ENCODE measurements around the gene HDAC6.
A peak's percentile ranks its signal among the peaks of the same experiment; 100 is the strongest.

HDAC6 gene

DNA sequence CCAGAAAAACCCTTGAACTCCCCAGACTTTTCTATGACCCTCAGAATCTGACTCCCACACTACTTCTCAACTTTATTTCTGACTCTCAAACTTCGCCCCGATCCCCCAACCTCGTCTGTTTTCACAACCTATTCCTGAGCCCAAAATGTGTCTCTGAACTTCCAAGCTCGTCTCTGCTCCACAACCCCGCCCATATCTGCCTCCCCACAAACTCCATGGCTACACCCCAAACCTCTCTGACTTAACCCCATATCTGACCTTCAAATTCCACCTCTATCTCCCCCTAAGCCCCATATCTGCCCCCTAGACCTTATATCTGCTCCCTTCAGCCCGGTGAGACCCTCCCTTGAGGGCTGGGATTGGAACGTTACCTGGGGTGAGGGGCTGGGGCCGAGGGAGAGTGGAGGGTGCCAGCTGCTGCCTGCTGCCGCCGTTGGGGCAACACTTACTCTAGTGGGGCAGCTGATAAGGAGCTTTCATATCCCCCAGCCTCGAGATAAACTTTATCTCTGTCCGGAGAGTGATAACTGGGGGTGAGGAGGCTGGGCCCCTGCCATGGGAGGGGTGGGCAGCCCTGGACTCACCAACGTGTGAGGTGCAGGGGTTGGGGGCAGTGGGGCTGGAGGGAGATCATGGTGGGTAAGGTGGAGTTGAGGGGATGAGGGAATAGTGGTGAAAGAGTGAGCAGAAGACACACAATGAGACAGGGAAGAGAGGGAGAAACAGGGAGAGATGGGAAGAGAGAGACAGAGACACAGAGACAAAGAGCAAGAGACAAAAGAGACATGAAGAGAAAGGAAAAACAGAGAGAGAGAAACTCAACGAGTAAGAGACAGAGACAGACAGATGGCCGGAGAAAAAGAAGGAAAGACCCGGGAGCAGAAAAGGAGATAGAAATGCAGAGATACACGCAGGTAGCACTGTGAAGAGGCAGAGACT lies 14.1 kb upstream of the HDAC6 start:
- POLR2A ChIA-PET = no interaction called here
- no peaks in the 10 kb centered on the region for H3K4me1 ChIP-seq (ENCODE audit: control insufficient read depth, insufficient read depth, low read length)
- no peak overlapping the region for H3K27ac ChIP-seq (ENCODE audit: extremely low read depth, low read depth, low read length)
- H3K9me3 ChIP-seq (ENCODE audit: control insufficient read depth, insufficient read depth, low read depth, low read length) = no peaks in the 10 kb centered on the region
- no peak overlapping the region for H3K4me3 ChIP-seq (ENCODE audit: low read depth, low read length)
- CTCF ChIA-PET = interaction anchor here (0.7 kb wide), 1 partner anchor 18 kb away, joined by 6 read pairs; no protein-coding TSS in a partner anchor
- TF ChIP-seq ZNF341 (tag by site-specific recombination; IDR thresholded peaks at IDR 0.05; ENCODE audit: low read depth) = no peak
- no peak for TF ChIP-seq SETDB1 (IDR thresholded peaks at IDR 0.05; ENCODE audit: insufficient read length, low read length)
- TF ChIP-seq ZBTB8A (tag by site-specific recombination; IDR thresholded peaks at IDR 0.05) = no peak
- TF ChIP-seq KLF10 (tag by site-specific recombination; IDR thresholded peaks at IDR 0.05) = no peak
- TF ChIP-seq ZNF239 (tag by site-specific recombination; IDR thresholded peaks at IDR 0.05) = no peak
- TF ChIP-seq, protein P1, sequence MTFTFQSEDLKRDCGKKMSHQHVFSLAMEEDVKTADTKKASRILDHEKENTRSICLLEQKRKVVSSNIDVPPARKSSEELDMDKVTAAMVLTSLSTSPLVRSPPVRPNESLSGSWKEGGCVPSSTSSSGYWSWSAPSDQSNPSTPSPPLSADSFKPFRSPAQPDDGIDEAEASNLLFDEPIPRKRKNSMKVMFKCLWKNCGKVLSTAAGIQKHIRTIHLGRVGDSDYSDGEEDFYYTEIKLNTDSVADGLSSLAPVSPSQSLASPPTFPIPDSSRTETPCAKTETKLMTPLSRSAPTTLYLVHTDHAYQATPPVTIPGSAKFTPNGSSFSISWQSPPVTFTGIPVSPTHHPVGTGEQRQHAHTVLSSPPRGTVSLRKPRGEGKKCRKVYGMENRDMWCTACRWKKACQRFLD (tag by site-specific recombination; IDR thresholded peaks at IDR 0.05) = no peak
- no peak for TF ChIP-seq ZBTB21 (tag by site-specific recombination; IDR thresholded peaks at IDR 0.05)
- no peak for TF ChIP-seq ZNF48 (tag by site-specific recombination; IDR thresholded peaks at IDR 0.05)
- TF ChIP-seq, protein P2, sequence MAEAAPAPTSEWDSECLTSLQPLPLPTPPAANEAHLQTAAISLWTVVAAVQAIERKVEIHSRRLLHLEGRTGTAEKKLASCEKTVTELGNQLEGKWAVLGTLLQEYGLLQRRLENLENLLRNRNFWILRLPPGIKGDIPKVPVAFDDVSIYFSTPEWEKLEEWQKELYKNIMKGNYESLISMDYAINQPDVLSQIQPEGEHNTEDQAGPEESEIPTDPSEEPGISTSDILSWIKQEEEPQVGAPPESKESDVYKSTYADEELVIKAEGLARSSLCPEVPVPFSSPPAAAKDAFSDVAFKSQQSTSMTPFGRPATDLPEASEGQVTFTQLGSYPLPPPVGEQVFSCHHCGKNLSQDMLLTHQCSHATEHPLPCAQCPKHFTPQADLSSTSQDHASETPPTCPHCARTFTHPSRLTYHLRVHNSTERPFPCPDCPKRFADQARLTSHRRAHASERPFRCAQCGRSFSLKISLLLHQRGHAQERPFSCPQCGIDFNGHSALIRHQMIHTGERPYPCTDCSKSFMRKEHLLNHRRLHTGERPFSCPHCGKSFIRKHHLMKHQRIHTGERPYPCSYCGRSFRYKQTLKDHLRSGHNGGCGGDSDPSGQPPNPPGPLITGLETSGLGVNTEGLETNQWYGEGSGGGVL (tag by site-specific recombination; IDR thresholded peaks at IDR 0.05) = no peak
- no peak for TF ChIP-seq HOXA7 (CRISPR knock-in tag; IDR thresholded peaks at IDR 0.05; ENCODE audit: borderline replicate concordance)
- H3K36me3 ChIP-seq (ENCODE audit: control insufficient read depth in 2 of 2, insufficient read depth in 1 of 2, low read length in 2 of 2) = no peaks in the 10 kb centered on the region

DNA sequence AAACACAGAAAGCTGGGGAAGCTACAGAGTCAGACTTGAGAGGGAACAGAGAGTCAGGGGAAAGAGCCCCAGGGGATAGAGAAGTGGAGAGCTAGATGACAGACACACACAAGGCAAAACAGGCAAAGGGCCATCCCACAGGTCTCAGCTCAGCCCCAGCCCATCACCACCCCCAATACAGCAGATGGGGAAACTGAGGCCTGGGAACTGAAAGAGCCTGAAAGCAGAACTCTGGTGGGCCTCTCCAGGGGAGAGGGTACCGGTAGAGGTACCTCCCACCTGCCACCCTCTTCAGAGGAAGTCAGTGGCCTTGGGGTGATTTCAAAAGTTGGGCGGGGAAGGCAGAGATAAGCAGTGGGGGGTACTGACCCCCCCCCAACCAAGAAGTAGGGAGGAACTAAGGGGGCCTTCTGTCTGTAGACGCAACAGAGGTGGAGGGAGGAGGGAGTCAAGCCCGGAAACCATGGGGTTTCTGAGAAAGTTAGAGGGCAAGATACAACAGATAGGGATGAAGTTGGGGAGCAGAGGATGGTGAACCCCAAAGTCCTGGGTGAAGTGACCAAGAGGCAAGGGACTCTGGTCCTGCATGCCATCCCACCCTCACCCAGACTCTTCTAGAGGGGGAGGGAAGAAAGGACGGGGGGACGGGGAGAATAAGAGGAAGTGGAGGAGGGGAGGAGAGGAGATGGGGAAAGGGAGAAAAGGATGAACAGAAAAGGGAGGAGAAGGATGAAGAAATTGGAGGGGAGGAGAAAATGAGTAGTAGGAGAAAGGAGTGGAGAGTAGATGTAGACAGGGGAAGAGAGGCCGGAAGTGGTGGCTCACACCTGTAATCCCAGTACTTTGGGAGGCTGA lies 12.3 kb upstream of the HDAC6 start:
- ChIA-PET CTCF (no interaction called here), POLR2A (no interaction called here)
- H3K36me3 ChIP-seq (ENCODE audit: control insufficient read depth in 2 of 2, insufficient read depth in 1 of 2, low read length in 2 of 2) = no peaks in the 10 kb centered on the region
- H3K9me3 ChIP-seq (ENCODE audit: control insufficient read depth, insufficient read depth, low read depth, low read length) = no peaks in the 10 kb centered on the region
- TF ChIP-seq ZNF2 (tag by site-specific recombination; IDR thresholded peaks at IDR 0.05) (no peak), ZNF423 (tag by site-specific recombination; IDR thresholded peaks at IDR 0.05) (no peak), ZNF785 (tag by site-specific recombination; IDR thresholded peaks at IDR 0.05) (no peak), ZSCAN30 (tag by site-specific recombination; IDR thresholded peaks at IDR 0.05) (no peak), PRDM1 (tag by site-specific recombination; IDR thresholded peaks at IDR 0.05) (peak; percentile 43; the same call in 1 of the 2 replicates)
- TF ChIP-seq, protein P3, sequence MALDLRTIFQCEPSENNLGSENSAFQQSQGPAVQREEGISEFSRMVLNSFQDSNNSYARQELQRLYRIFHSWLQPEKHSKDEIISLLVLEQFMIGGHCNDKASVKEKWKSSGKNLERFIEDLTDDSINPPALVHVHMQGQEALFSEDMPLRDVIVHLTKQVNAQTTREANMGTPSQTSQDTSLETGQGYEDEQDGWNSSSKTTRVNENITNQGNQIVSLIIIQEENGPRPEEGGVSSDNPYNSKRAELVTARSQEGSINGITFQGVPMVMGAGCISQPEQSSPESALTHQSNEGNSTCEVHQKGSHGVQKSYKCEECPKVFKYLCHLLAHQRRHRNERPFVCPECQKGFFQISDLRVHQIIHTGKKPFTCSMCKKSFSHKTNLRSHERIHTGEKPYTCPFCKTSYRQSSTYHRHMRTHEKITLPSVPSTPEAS (tag by site-specific recombination; IDR thresholded peaks at IDR 0.05) = no peak
- no peaks in the 10 kb centered on the region for H3K4me1 ChIP-seq (ENCODE audit: control insufficient read depth, insufficient read depth, low read length)
- no peak overlapping the region for H3K4me3 ChIP-seq (ENCODE audit: low read depth, low read length)
- no peak overlapping the region for H3K27ac ChIP-seq (ENCODE audit: extremely low read depth, low read depth, low read length)

DNA sequence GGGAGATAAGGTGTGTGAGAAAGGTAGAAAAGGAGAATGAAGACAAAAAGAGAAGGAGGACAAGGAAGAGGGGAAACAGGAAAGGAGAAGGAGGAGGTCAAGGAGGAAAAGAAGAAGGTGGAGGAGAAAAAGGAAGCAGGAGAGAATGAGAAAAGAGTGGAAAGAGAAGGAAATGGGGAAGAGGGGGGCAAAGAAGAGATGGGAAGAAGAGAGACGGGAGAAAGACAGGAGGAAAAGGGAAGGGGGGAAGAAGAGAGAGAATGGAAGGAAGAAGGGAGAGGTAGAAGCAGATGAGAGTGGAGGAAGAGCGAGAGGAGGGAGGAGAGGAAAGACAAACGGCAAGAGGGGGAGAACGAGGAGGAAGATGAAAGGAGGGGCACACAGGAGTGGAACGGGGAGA lies 11.4 kb upstream of the HDAC6 start:
- H3K9me3 ChIP-seq (ENCODE audit: control insufficient read depth, insufficient read depth, low read depth, low read length) = no peaks in the 10 kb centered on the region
- TF ChIP-seq ZNF677 (tag by site-specific recombination; IDR thresholded peaks at IDR 0.05) = no peak
- TF ChIP-seq, protein P1 (tag by site-specific recombination; IDR thresholded peaks at IDR 0.05) = no peak
- TF ChIP-seq ZNF366 (tag by site-specific recombination; conservative IDR thresholded peaks at IDR 0.05) = peak; percentile 90
- no peak for TF ChIP-seq ZNF785 (tag by site-specific recombination; IDR thresholded peaks at IDR 0.05)
- TF ChIP-seq ZNF660 (tag by site-specific recombination; IDR thresholded peaks at IDR 0.05) = no peak
- peak; percentile 83 for TF ChIP-seq PRDM1 (tag by site-specific recombination; IDR thresholded peaks at IDR 0.05)
- TF ChIP-seq RBAK (tag by site-specific recombination; IDR thresholded peaks at IDR 0.05) = no peak
- H3K36me3 ChIP-seq (ENCODE audit: control insufficient read depth in 2 of 2, insufficient read depth in 1 of 2, low read length in 2 of 2) = no peaks in the 10 kb centered on the region
- no peaks in the 10 kb centered on the region for H3K4me1 ChIP-seq (ENCODE audit: control insufficient read depth, insufficient read depth, low read length)
- no peak overlapping the region for H3K27ac ChIP-seq (ENCODE audit: extremely low read depth, low read depth, low read length)
- ChIA-PET POLR2A (no interaction called here), CTCF (no interaction called here)
- H3K4me3 ChIP-seq (ENCODE audit: low read depth, low read length) = no peak overlapping the region

Measured in HEK293 (cell line).